Liver (tissue), 3 donors: ENCODE measurements around the gene SLC25A13.

ENCODE experiments used
- EGR1 ChIP-seq, 2 donors: IDR thresholded peaks; 2 replicates each; pipeline ENCODE4 v1.6.1; 2016 to 2018; ENCODE audit warnings: antibody characterized with exemption in 2 of 2, low read depth in 2 of 2
- MAX ChIP-seq: IDR thresholded peaks from 2 replicates; pipeline ENCODE4 v1.6.1; 2016; ENCODE audit warnings: antibody characterized with exemption
- REST ChIP-seq: IDR thresholded peaks from 2 replicates; pipeline ENCODE4 v1.6.1; 2016; ENCODE audit warnings: antibody characterized with exemption, mild to moderate bottlenecking
- SP1 ChIP-seq: IDR thresholded peaks from 2 replicates; pipeline ENCODE4 v1.6.1; 2018; ENCODE audit warnings: antibody characterized with exemption, mild to moderate bottlenecking
- YY1 ChIP-seq: IDR thresholded peaks from 2 replicates; pipeline ENCODE4 v1.6.1; 2016; ENCODE audit warnings: antibody characterized with exemption, mild to moderate bottlenecking
- TF ChIP-seq, protein P1 (sequence below): fragments of 150-350 bp; IDR thresholded peaks from 2 replicates; pipeline ENCODE4 v1.5.1; 2017; ENCODE audit warnings: improper control_type of control experiment, low read depth, low read length; ENCODE audit not compliant: missing input control
- TF ChIP-seq, protein P2 (sequence below): IDR thresholded peaks from 2 replicates; pipeline ENCODE4 v1.6.1; 2016; ENCODE audit warnings: antibody characterized with exemption
- donor health status: healthy.
- donor health status: healthy.

DNA sequence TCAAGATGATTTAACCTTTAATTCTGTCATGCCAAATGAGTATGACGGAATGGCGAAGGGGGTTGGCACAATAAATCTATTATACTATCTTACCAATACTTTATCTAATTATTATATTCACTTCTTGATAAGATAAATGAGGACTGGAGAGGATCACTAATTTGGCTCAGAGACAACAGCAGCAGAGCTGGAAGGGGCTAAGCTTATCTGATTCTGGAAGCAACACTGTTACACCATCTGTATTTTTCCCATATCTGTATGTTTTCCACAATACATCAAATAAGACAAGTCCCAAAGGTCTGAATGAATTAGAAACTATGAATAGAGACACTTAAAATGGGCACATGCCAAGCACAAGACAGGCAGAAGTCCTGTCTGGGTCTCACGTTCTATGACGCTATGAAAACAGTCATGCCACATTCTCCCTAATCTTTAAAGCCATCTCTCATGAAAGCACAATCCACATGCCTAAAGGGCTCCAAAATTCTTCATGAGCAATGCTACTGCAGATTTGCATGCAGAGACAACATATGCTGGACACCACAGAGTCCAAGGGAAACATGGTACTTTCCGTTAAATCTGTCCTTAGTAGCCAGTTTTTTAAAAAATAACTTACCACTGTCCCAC, 88.3 kb downstream of the SLC25A13 start:
- TF ChIP-seq MAX: no peak
- TF ChIP-seq YY1: no peak
- TF ChIP-seq, protein P1, sequence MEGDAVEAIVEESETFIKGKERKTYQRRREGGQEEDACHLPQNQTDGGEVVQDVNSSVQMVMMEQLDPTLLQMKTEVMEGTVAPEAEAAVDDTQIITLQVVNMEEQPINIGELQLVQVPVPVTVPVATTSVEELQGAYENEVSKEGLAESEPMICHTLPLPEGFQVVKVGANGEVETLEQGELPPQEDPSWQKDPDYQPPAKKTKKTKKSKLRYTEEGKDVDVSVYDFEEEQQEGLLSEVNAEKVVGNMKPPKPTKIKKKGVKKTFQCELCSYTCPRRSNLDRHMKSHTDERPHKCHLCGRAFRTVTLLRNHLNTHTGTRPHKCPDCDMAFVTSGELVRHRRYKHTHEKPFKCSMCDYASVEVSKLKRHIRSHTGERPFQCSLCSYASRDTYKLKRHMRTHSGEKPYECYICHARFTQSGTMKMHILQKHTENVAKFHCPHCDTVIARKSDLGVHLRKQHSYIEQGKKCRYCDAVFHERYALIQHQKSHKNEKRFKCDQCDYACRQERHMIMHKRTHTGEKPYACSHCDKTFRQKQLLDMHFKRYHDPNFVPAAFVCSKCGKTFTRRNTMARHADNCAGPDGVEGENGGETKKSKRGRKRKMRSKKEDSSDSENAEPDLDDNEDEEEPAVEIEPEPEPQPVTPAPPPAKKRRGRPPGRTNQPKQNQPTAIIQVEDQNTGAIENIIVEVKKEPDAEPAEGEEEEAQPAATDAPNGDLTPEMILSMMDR: no peak
- no peak for TF ChIP-seq SP1
- no peak for TF ChIP-seq REST
- no peak for TF ChIP-seq EGR1 (IDR thresholded peaks at IDR 0.05; ENCODE audit: low read depth in 2 of 2)
- TF ChIP-seq, protein P2, sequence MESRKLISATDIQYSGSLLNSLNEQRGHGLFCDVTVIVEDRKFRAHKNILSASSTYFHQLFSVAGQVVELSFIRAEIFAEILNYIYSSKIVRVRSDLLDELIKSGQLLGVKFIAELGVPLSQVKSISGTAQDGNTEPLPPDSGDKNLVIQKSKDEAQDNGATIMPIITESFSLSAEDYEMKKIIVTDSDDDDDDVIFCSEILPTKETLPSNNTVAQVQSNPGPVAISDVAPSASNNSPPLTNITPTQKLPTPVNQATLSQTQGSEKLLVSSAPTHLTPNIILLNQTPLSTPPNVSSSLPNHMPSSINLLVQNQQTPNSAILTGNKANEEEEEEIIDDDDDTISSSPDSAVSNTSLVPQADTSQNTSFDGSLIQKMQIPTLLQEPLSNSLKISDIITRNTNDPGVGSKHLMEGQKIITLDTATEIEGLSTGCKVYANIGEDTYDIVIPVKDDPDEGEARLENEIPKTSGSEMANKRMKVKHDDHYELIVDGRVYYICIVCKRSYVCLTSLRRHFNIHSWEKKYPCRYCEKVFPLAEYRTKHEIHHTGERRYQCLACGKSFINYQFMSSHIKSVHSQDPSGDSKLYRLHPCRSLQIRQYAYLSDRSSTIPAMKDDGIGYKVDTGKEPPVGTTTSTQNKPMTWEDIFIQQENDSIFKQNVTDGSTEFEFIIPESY: no peak
